IMR-90 (cell line): ENCODE data around the gene CHRNB1. TPM values are rescaled to one million over a fixed set of nuclear protein-coding genes. Genes with fewer than 3 reads are reported as not detected.
A peak's percentile ranks its signal among the peaks of the same experiment; 100 is the strongest.

Source experiments
- ATAC-seq: fragments of 200-7000 bp; cut with Tn5 transposase; 2 replicates; pipeline ENCODE4 v1.9.1; 2020; ENCODE audit warnings: low read depth, mild to moderate bottlenecking, moderate library complexity
- BruUV-seq: library from RNA; stranded (reverse); fragments of 400-500 nt; replicated peaks from 2 replicates; lab custom pipeline; 2021; lab: Mats Ljungman, UMichigan
- CTCF ChIA-PET: fragments of 300-600 bp; formaldehyde crosslinking; extraction: SDS; loops from one replicate; lab custom pipeline; 2021; ENCODE audit warnings: antibody characterized with exemption; lab: Yijun Ruan, JAX
- POLR2A ChIA-PET: fragments of 300-600 bp; sonication (Branson Sonifier 250); formaldehyde crosslinking; loops from one replicate; lab custom pipeline; 2022; ENCODE audit warnings: antibody characterized with exemption; ENCODE audit not compliant: unreplicated experiment; lab: Charles Lee
- DNase-seq: peaks from one replicate; pipeline ENCODE4 v3.0.0; 2013
- H2AFZ ChIP-seq: replicated peaks from 2 replicates; pipeline ENCODE3; 2013; ENCODE audit warnings: low read length, mild to moderate bottlenecking; ENCODE audit not compliant: poor library complexity
- H2AK5ac ChIP-seq: 2 replicates; pipeline ENCODE4 v1.6.1; 2013; ENCODE audit warnings: low read depth, low read length, inconsistent platforms
- H2AK9ac ChIP-seq: replicated peaks from 2 replicates; pipeline ENCODE3; 2013; ENCODE audit warnings: mild to moderate bottlenecking, low read depth, low read length, moderate library complexity; ENCODE audit not compliant: poor library complexity
- H2BK120ac ChIP-seq: 2 replicates; pipeline ENCODE4 v1.6.1; 2013; ENCODE audit warnings: low read depth, low read length, inconsistent platforms
- H2BK15ac ChIP-seq: 3 replicates; pipeline ENCODE4 v1.6.1; 2013; ENCODE audit warnings: low read depth, low read length, inconsistent platforms
- H2BK20ac ChIP-seq: 2 replicates; pipeline ENCODE4 v1.6.1; 2013; ENCODE audit warnings: low read depth, mild to moderate bottlenecking, inconsistent platforms, low read length, moderate library complexity
- H2BK5ac ChIP-seq: 2 replicates; pipeline ENCODE4 v1.6.1; 2013; ENCODE audit warnings: mild to moderate bottlenecking, low read depth, low read length, inconsistent platforms; ENCODE audit not compliant: poor library complexity, severe bottlenecking
- H3K14ac ChIP-seq: replicated peaks from 2 replicates; pipeline ENCODE4 v1.6.1; 2013; ENCODE audit warnings: low read depth, low read length, inconsistent platforms
- H3K18ac ChIP-seq: 2 replicates; pipeline ENCODE4 v1.6.1; 2013; ENCODE audit warnings: low read depth, low read length, control low read depth
- H3K23ac ChIP-seq: 2 replicates; pipeline ENCODE4 v1.6.1; 2013; ENCODE audit warnings: low read depth, low read length, inconsistent platforms
- H3K27ac ChIP-seq: 2 replicates; pipeline ENCODE4 v1.5.1; 2013; ENCODE audit warnings: mild to moderate bottlenecking, control low read depth, low read length; ENCODE audit not compliant: insufficient read depth
- H3K27me3 ChIP-seq: 2 replicates; pipeline ENCODE4 v1.6.1; 2013; ENCODE audit warnings: low read length; ENCODE audit not compliant: control insufficient read depth, insufficient read depth
- H3K36me3 ChIP-seq: 2 replicates; pipeline ENCODE4 v1.6.1; 2013; ENCODE audit warnings: low read length, mixed read lengths; ENCODE audit not compliant: control insufficient read depth, insufficient read depth
- H3K4ac ChIP-seq: 2 replicates; pipeline ENCODE4 v1.6.1; 2013; ENCODE audit warnings: low read depth, low read length, inconsistent platforms
- H3K4me1 ChIP-seq: 2 replicates; pipeline ENCODE4 v1.6.1; 2013; ENCODE audit warnings: low read length, mixed read lengths; ENCODE audit not compliant: control insufficient read depth, insufficient read depth
- H3K4me2 ChIP-seq: 2 replicates; pipeline ENCODE4 v1.6.1; 2013; ENCODE audit warnings: low read depth, mild to moderate bottlenecking, control low read depth, low read length, moderate library complexity
- H3K4me3 ChIP-seq: 2 replicates; pipeline ENCODE4 v1.5.1; 2013; ENCODE audit warnings: low read depth, mild to moderate bottlenecking, control low read depth, low read length, moderate library complexity; ENCODE audit not compliant: insufficient read depth
- H3K56ac ChIP-seq: 2 replicates; pipeline ENCODE4 v1.6.1; 2013; ENCODE audit warnings: low read length, inconsistent platforms; ENCODE audit not compliant: insufficient read depth; ENCODE audit errors: extremely low read depth
- H3K79me1 ChIP-seq, 2 experiments: 2 replicates each; pipeline ENCODE4 v1.6.1; 2013; ENCODE audit warnings: low read length in 2 of 2, inconsistent platforms in 1 of 2, low read depth in 1 of 2
- H3K9ac ChIP-seq: 2 replicates; pipeline ENCODE4 v1.6.1; 2013; ENCODE audit warnings: low read depth, low read length, control low read depth
- H3K9me1 ChIP-seq: 2 replicates; pipeline ENCODE4 v1.6.1; 2013; ENCODE audit warnings: low read length, inconsistent platforms; ENCODE audit not compliant: insufficient read depth
- H3K9me3 ChIP-seq: 2 replicates; pipeline ENCODE4 v1.6.1; 2013; ENCODE audit warnings: low read length; ENCODE audit not compliant: control insufficient read depth, insufficient read depth
- H4K20me1 ChIP-seq: 2 replicates; pipeline ENCODE4 v1.6.1; 2013; ENCODE audit warnings: low read length, inconsistent platforms; ENCODE audit not compliant: insufficient read depth
- H4K5ac ChIP-seq: 2 replicates; pipeline ENCODE4 v1.6.1; 2013; ENCODE audit warnings: mild to moderate bottlenecking, low read depth, low read length, control low read depth
- H4K8ac ChIP-seq, 2 experiments: 2 replicates each; pipeline ENCODE4 v1.6.1; 2013; ENCODE audit warnings: low read depth in 2 of 2, low read length in 2 of 2, control low read depth in 1 of 2, inconsistent platforms in 1 of 2
- H4K91ac ChIP-seq: 2 replicates; pipeline ENCODE4 v1.6.1; 2013; ENCODE audit warnings: low read depth, low read length, inconsistent platforms; ENCODE audit not compliant: insufficient read depth
- BHLHE40 ChIP-seq: fragments of 150-350 bp; IDR thresholded peaks from 2 replicates; pipeline ENCODE4 v1.6.1; 2016; ENCODE audit warnings: mild to moderate bottlenecking, low read depth, low read length
- SMC3 ChIP-seq: fragments of 150-350 bp; IDR thresholded peaks from 2 replicates; pipeline ENCODE4 v1.6.1; 2016; ENCODE audit warnings: low read depth, mild to moderate bottlenecking, antibody characterized with exemption, low read length, moderate library complexity
- WGBS, 2 experiments: methylation state at CpG; one replicate each; pipeline versions ENCODE4 v1.1.5 to v1.1.7; 2013; ENCODE audit warnings: missing lambda C conversion rate in 2 of 2; ENCODE audit not compliant: insufficient read length in 1 of 2; ENCODE audit errors: extremely low coverage in 2 of 2; 5-methylcytosine and 5-hydroxymethylcytosine counted together
- dilution Hi-C: fragments of 300-500 bp; cut with HindIII; formaldehyde crosslinking; loops from one replicate; pipeline ENCODE4 v1.14.3; 2018; ENCODE audit warnings: low sequenced_read_pairs; ENCODE audit not compliant: unreplicated experiment
- in situ Hi-C: fragments of 300-500 bp; cut with MboI; formaldehyde crosslinking; loops from 3 replicates; pipeline ENCODE4 v1.14.3; 2019; ENCODE audit warnings: low sequenced_read_pairs, inconsistent platforms, mixed read lengths
- intact Hi-C: fragments of 100-400 bp; cut with micrococcal nuclease; formaldehyde crosslinking; loops from 2 replicates; pipeline ENCODE4 v1.10.0; 2022
- polyA plus RNA-seq, 3 experiments: library from polyadenylated mRNA; depleted of rRNA; stranded (reverse); fragments of >200 nt; gene quantifications; 2 replicates each; pipeline ENCODE4 v1.2.3, GENCODE V29; 2012; ENCODE audit warnings: low replicate concordance in 1 of 3
- total RNA-seq: library from RNA; depleted of rRNA; stranded (reverse); fragments of >200 nt; gene quantifications from 2 replicates; pipeline ENCODE4 v1.2.3, GENCODE V29; 2012
- TF ChIP-seq, protein P1 (sequence below): fragments of 150-350 bp; IDR thresholded peaks from 2 replicates; pipeline ENCODE4 v1.6.1; 2017; ENCODE audit warnings: mild to moderate bottlenecking, antibody characterized with exemption, low read length, low read depth

The CHRNB1 gene
- total and polyA plus RNA-seq, 2 of the 4 experiments (the other 2 are of a cell fraction): 4.3 to 6.0 TPM

DNA sequence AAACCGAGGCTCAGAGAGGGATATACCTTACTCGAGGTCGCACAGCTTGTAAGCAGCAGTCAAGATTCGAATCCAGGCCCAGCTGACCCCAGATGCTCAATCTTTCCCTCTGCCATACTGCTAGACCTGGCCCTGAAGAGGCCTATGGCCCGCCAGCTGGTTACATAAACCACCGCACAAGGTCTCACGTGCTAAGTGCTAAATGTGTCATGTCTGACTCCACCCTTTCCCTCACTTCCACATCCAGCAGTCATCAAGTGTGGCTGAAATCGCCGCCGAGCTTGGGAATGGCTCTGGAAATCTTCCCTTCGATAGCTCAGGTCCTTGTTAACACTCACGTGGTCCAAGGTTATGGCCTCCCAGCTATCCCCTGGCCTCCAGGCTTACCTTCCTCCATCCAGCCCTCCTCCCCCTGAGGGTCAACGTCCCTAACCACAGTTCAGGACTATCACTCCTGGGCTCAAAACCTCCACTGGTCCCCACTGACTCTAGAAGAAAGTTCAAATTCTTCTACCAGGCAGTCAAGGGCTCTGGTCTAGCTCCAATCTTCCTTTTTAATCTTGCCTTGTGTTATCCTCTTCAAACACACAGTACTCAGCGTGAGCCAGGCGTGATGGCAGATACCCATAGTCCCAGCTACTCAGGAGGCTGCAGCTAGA is 31.0 kb downstream of the CHRNB1 start:
- H3K9ac ChIP-seq: 0 out of 2 replicates have a peak overlapping the region, but pooled peaks have one; percentile 7
- POLR2A ChIA-PET: interaction anchor here (0.5 to 0.7 kb wide), 3 partner anchors 9 to 22 kb away, joined by 3 to 5 read pairs (median 4); no protein-coding TSS in a partner anchor

More for the DNA sequence above, 31.0 kb downstream of the CHRNB1 start:
- Histone ChIP-seq H3K4me1 (peaks cover 22% of the 10 kb centered on the region), H4K91ac (peak overlapping the region; percentile 11; the same call in 1 of the 2 replicates), H3K9me1 (peaks cover 30% of the 10 kb centered on the region), H3K4ac (peak overlapping the region; percentile 93), H3K36me3 (peaks cover 6% of the 10 kb centered on the region; the same call in 1 of the 2 replicates), H3K27me3 (no peaks in the 10 kb centered on the region), H3K79me1 (peaks cover 9 to 69% of the 10 kb centered on the region in 2 experiments; a peak in 3 of 4 replicates), H4K20me1 (peaks cover 74% of the 10 kb centered on the region), H4K5ac (no peak overlapping the region), H2AK9ac (peak overlapping the region; percentile 6), H3K4me2 (peak overlapping the region; percentile 4; the same call in 1 of the 2 replicates), H3K14ac (peak overlapping the region; percentile 47), H2AFZ (no peak overlapping the region), H2BK5ac (peak overlapping the region; percentile 45), H2BK20ac (no peak overlapping the region), H3K56ac (no peak overlapping the region), H4K8ac (no peak overlapping the region; a peak in 1 of 4 replicates), H3K9me3 (no peaks in the 10 kb centered on the region), H2AK5ac (peak overlapping the region; percentile 89), H3K23ac (peak overlapping the region; percentile 39), H3K27ac (peak overlapping the region; percentile 9), H3K4me3 (no peak overlapping the region), H2BK120ac (no peak overlapping the region), H2BK15ac (no peak overlapping the region), H3K18ac (no peak overlapping the region)
- TF ChIP-seq, protein P1, sequence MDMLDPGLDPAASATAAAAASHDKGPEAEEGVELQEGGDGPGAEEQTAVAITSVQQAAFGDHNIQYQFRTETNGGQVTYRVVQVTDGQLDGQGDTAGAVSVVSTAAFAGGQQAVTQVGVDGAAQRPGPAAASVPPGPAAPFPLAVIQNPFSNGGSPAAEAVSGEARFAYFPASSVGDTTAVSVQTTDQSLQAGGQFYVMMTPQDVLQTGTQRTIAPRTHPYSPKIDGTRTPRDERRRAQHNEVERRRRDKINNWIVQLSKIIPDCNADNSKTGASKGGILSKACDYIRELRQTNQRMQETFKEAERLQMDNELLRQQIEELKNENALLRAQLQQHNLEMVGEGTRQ: no peak
- TF ChIP-seq BHLHE40 (peak; percentile 78; the same call in 1 of the 2 replicates), SMC3 (no peak)
- no TSS peak for BruUV-seq
- peak; percentile 41 for DNase-seq
- 90% methylated on average over 8 of the region's 15 CpGs; no CpG with 5 or more reads in 1 of the 2 experiments for WGBS, 2 experiments
- intact Hi-C loops (no loop called here), in situ Hi-C loops (no loop called here), dilution Hi-C loops (no loop called here)
- ATAC-seq: no peak
- CTCF ChIA-PET: interaction anchor here (2.2 kb wide), 1 partner anchor 39 kb away, joined by 10 read pairs; no protein-coding TSS in a partner anchor
